ENCODE data around the gene ARMC3.
"Not testable (repeated sequence)": the region's sequence is repeated elsewhere in the genome, so short reads cannot be mapped to it uniquely, and the experiment has no call there.

Gene ARMC3

GRCh38 chr10:22927661-22928403 lies at the start of gene ARMC3:
Gene ARMC3, plus strand, starts transcription at chr10:22928053. Its CDS starts 3,944 bp downstream, at chr10:22931997.
- peak; percentile 27 to 32 for DNase-seq (ENCODE audit: low read depth in 2 of 2)

GRCh38 chr10:22891797-22892196 lies 36.1 kb upstream of the ARMC3 start:
- DNase-seq (ENCODE audit: low read depth in 2 of 2): no peak

- no peak for DNase-seq (ENCODE audit: low read depth in 2 of 2)
These were observed 34.1 kb upstream of the ARMC3 start for GRCh38 chr10:22893781-22894180.

- DNase-seq (ENCODE audit: low read depth in 2 of 2): no peak
These were observed 33.1 kb upstream of the ARMC3 start for GRCh38 chr10:22894714-22895113.

GRCh38 chr10:22895252-22895651 lies 32.6 kb upstream of the ARMC3 start:
- DNase-seq (ENCODE audit: low read depth in 2 of 2): no peak

- DNase-seq (ENCODE audit: low read depth in 2 of 2): no peak
These were observed 30.5 kb upstream of the ARMC3 start for GRCh38 chr10:22897371-22897770.

GRCh38 chr10:22899307-22899706 lies 28.5 kb upstream of the ARMC3 start:
- no peak for DNase-seq (ENCODE audit: low read depth in 2 of 2)

- no peak for DNase-seq (ENCODE audit: low read depth in 2 of 2)
These were observed 28.1 kb upstream of the ARMC3 start for GRCh38 chr10:22899775-22900174.

- DNase-seq (ENCODE audit: low read depth in 2 of 2): no peak
These were observed 26.8 kb upstream of the ARMC3 start for GRCh38 chr10:22900841-22901601.

GRCh38 chr10:22902147-22902546 lies 25.7 kb upstream of the ARMC3 start:
- not testable (repeated sequence) for DNase-seq (ENCODE audit: low read depth in 2 of 2)

- DNase-seq (ENCODE audit: low read depth in 2 of 2): no peak
These were observed 24.2 kb upstream of the ARMC3 start for GRCh38 chr10:22903694-22904093.

GRCh38 chr10:22906767-22907166 lies 21.1 kb upstream of the ARMC3 start:
- no peak for DNase-seq (ENCODE audit: low read depth in 2 of 2)

GRCh38 chr10:22908837-22909236 lies 19.0 kb upstream of the ARMC3 start:
- no peak for DNase-seq (ENCODE audit: low read depth in 2 of 2)

GRCh38 chr10:22909673-22910072 lies 18.2 kb upstream of the ARMC3 start:
- DNase-seq (ENCODE audit: low read depth in 2 of 2): not testable (repeated sequence)

- DNase-seq (ENCODE audit: low read depth in 2 of 2): no peak
These were observed 16.8 kb upstream of the ARMC3 start for GRCh38 chr10:22911067-22911466.

- no peak for DNase-seq (ENCODE audit: low read depth in 2 of 2)
These were observed 15.7 kb upstream of the ARMC3 start for GRCh38 chr10:22911889-22912762.

- DNase-seq (ENCODE audit: low read depth in 2 of 2): no peak
These were observed 15.0 kb upstream of the ARMC3 start for GRCh38 chr10:22912763-22913384.

GRCh38 chr10:22913474-22914092 lies 14.3 kb upstream of the ARMC3 start:
- DNase-seq (ENCODE audit: low read depth in 2 of 2): no peak

GRCh38 chr10:22915314-22915713 lies 12.5 kb upstream of the ARMC3 start:
- DNase-seq (ENCODE audit: low read depth in 2 of 2): no peak

- DNase-seq (ENCODE audit: low read depth in 2 of 2): no peak
These were observed 2.8 kb upstream of the ARMC3 start for GRCh38 chr10:22925088-22925487.

GRCh38 chr10:22927166-22927565 lies 687 bp upstream of the ARMC3 start:
- DNase-seq (ENCODE audit: low read depth in 2 of 2): no peak
